Sigmoid colon (tissue), 7 donors: ENCODE measurements around the gene PDE4A. TPM values are rescaled to one million over a fixed set of nuclear protein-coding genes. Genes with fewer than 3 reads are reported as not detected.
"Not testable (repeated sequence)": the region's sequence is repeated elsewhere in the genome, so short reads cannot be mapped to it uniquely, and the experiment has no call there.

Experiments
- DNase-seq: peaks from one replicate; pipeline ENCODE4 v3.0.0-alpha.2; 2019
- H3K27ac ChIP-seq, 4 donors: fragments of 200-600 bp; sonication (generic); one replicate each; pipeline ENCODE4 v1.5.1; 2016 to 2019; ENCODE audit warnings: mild to moderate bottlenecking in 1 of 4
- H3K27me3 ChIP-seq, 3 donors: fragments of 200-600 bp; sonication (generic); one replicate each; pipeline ENCODE4 v1.5.1; 2019; ENCODE audit warnings: mild to moderate bottlenecking in 1 of 3
- H3K36me3 ChIP-seq, 4 donors: fragments of 200-600 bp; sonication (generic); one replicate each; pipeline ENCODE4 v1.5.1; 2016 to 2019
- H3K4me1 ChIP-seq, 4 donors: fragments of 200-600 bp; sonication (generic); one replicate each; pipeline ENCODE4 v1.5.1; 2017 to 2019
- H3K4me3 ChIP-seq, 4 donors: fragments of 200-600 bp; sonication (generic); one replicate each; pipeline ENCODE4 v1.5.1; 2017 to 2019; ENCODE audit warnings: mild to moderate bottlenecking in 2 of 4, moderate library complexity in 1 of 4
- H3K9me3 ChIP-seq, 4 donors: fragments of 200-600 bp in 3 of 4; sonication (generic) in 3 of 4; one replicate each; pipeline versions ENCODE4 v1.5.1 to v1.6.1; 2013 to 2019
- CTCF ChIP-seq, 4 experiments: fragments of 450-650 bp in 3 of 4; fragments of 200-600 bp in 1 of 4; IDR thresholded peaks; one replicate each; pipeline ENCODE4 v1.5.1; 2016 to 2019; ENCODE audit warnings: antibody characterized with exemption in 4 of 4, mild to moderate bottlenecking in 3 of 4, moderate library complexity in 2 of 4
- EP300 ChIP-seq, 4 donors: sonication (generic); formaldehyde crosslinking; IDR thresholded peaks; one replicate each; pipeline ENCODE4 v1.6.1; 2017; ENCODE audit warnings: antibody characterized with exemption in 4 of 4
- POLR2A ChIP-seq, 2 donors: fragments of 450-650 bp; IDR thresholded peaks; one replicate each; pipeline ENCODE4 v1.6.1; 2016; ENCODE audit warnings: antibody characterized with exemption in 2 of 2, mild to moderate bottlenecking in 2 of 2, moderate library complexity in 2 of 2
- POLR2AphosphoS5 ChIP-seq, 4 donors: sonication (generic); formaldehyde crosslinking; IDR thresholded peaks; one replicate each; pipeline ENCODE4 v1.6.1; 2017; ENCODE audit warnings: antibody characterized with exemption in 4 of 4
- WGBS, 2 donors: extraction: QIAGEN DNeasy Blood & Tissue Kit; methylation state at CpG; one replicate each; pipeline ENCODE4 v1.1.7; 2013; 5-methylcytosine and 5-hydroxymethylcytosine counted together
- intact Hi-C: fragments of 100-400 bp; cut with DNase I; formaldehyde crosslinking; loops from one replicate; pipeline ENCODE4 v1.15.1; 2023
- polyA plus RNA-seq, 3 donors: library from polyadenylated mRNA; stranded (reverse); fragments of 200-250 nt; gene quantifications; one replicate each; pipeline ENCODE4 v1.2.3, GENCODE V29; 2013
- total RNA-seq, 4 donors: library from RNA; depleted of rRNA; stranded (reverse); fragments of >200 nt; gene quantifications; one replicate each; pipeline ENCODE4 v1.1.0, GENCODE V29; 2016
- donor health status: healthy with polysubstance abuse.
- donor health status: Bipolar disorder and iron deficiency.
- donor health status: healthy.

Gene PDE4A
- total and polyA plus RNA-seq, 7 donors = 4.2 to 14.7 (median 7.6) TPM

GRCh38 chr19:10379880-10380312 is 40.4 kb upstream of the PDE4A start:
- peak overlapping the region; percentile 79 to 87 (median 86) for H3K27ac ChIP-seq
- intact Hi-C loops = loop anchor here (2.0 to 10.0 kb wide), 3 partner anchors 47 to 445 kb away; partner anchors contain the start of genes MRPL4, OLFM2 and RAVER1
- no peaks in the 10 kb centered on the region for H3K27me3 ChIP-seq
- WGBS, 2 donors = 1% methylated on average over 10 of the region's 10 CpGs
- H3K36me3 ChIP-seq = peaks cover 0 to 27% (median 7%) of the 10 kb centered on the region in 4 donors
- H3K4me3 ChIP-seq = peak overlapping the region; percentile 67 to 97 (median 88)
- peaks cover 0 to 14% (median 12%) of the 10 kb centered on the region in 4 donors for H3K4me1 ChIP-seq
- H3K9me3 ChIP-seq = no peaks in the 10 kb centered on the region
- TF ChIP-seq CTCF (IDR thresholded peaks at IDR 0.05) = no peak
- TF ChIP-seq EP300 (IDR thresholded peaks at IDR 0.05) = no peak
- no peak for TF ChIP-seq POLR2AphosphoS5 (IDR thresholded peaks at IDR 0.05)
- no peak for DNase-seq

GRCh38 chr19:10380313-10381102 is 39.8 kb upstream of the PDE4A start, which contains the start of gene TYK2:
Gene TYK2, minus strand, starts transcription at chr19:10380572. Its CDS starts 2,166 bp downstream, at chr19:10378406.
- intact Hi-C loops = loop anchor here (2.0 to 10.0 kb wide), 3 partner anchors 48 to 446 kb away; partner anchors contain the start of genes MRPL4, OLFM2 and RAVER1
- Histone ChIP-seq H3K9me3 (no peaks in the 10 kb centered on the region), H3K4me3 (peak within 1 kb of the TSS; percentile 67 to 97 (median 88)), H3K36me3 (peaks cover 0 to 21% (median 7%) of the 10 kb centered on the region in 4 donors), H3K4me1 (peaks cover 0 to 14% (median 12%) of the 10 kb centered on the region in 4 donors), H3K27me3 (no peaks in the 10 kb centered on the region), H3K27ac (peak within 1 kb of the TSS; percentile 79 to 87 (median 86))
- DNase-seq = peak; percentile 98
- WGBS, 2 donors = 0 to 1% methylated on average over 58 of the region's 58 CpGs
- no peak for TF ChIP-seq CTCF (IDR thresholded peaks at IDR 0.05)
- TF ChIP-seq EP300 (IDR thresholded peaks at IDR 0.05) = no peak
- TF ChIP-seq POLR2AphosphoS5 (IDR thresholded peaks at IDR 0.05) = peak; percentile 25 to 84 (median 78)
- TF ChIP-seq POLR2A (IDR thresholded peaks at IDR 0.05) = peak; percentile 51 to 54

GRCh38 chr19:10383223-10383499 is 37.2 kb upstream of the PDE4A start:
- not testable (repeated sequence) for H3K27me3 ChIP-seq, H3K36me3 ChIP-seq, DNase-seq, H3K4me3 ChIP-seq, H3K9me3 ChIP-seq, H3K27ac ChIP-seq
- peaks cover 0 to 14% (median 12%) of the 10 kb centered on the region in 4 donors for H3K4me1 ChIP-seq
- WGBS, 2 donors = 86 to 93% methylated on average over 8 of the region's 8 CpGs
- intact Hi-C loops = loop anchor here (5.0 to 10.0 kb wide), 2 partner anchors 131 to 448 kb away; partner anchors contain the start of genes MRPL4 and OLFM2

GRCh38 chr19:10384580-10384979 is 35.8 kb upstream of the PDE4A start:
- WGBS, 2 donors = 86 to 89% methylated on average over 9 of the region's 9 CpGs
- Histone ChIP-seq H3K27ac (no peak overlapping the region), H3K9me3 (no peaks in the 10 kb centered on the region), H3K4me3 (no peak overlapping the region), H3K4me1 (peaks cover 0 to 15% (median 9%) of the 10 kb centered on the region in 4 donors), H3K27me3 (no peaks in the 10 kb centered on the region), H3K36me3 (no peaks in the 10 kb centered on the region)
- DNase-seq = no peak
- intact Hi-C loops = loop anchor here (5.0 to 10.0 kb wide), 2 partner anchors 132 to 450 kb away; partner anchors contain the start of genes MRPL4 and OLFM2
- TF ChIP-seq POLR2AphosphoS5 (IDR thresholded peaks at IDR 0.05) = no peak
- no peak for TF ChIP-seq POLR2A (IDR thresholded peaks at IDR 0.05)
- TF ChIP-seq EP300 (IDR thresholded peaks at IDR 0.05) = no peak
- no peak for TF ChIP-seq CTCF (IDR thresholded peaks at IDR 0.05)

- 1 to 3% methylated on average over 3 of the region's 3 CpGs for WGBS, 2 donors
- no peak overlapping the region for H3K27ac ChIP-seq
- DNase-seq = peak; percentile 91
- H3K36me3 ChIP-seq = peaks cover 26 to 33% (median 29%) of the 10 kb centered on the region in 4 donors
- no peaks in the 10 kb centered on the region for H3K27me3 ChIP-seq
- TF ChIP-seq POLR2AphosphoS5 (IDR thresholded peaks at IDR 0.05) (no peak), EP300 (IDR thresholded peaks at IDR 0.05) (no peak), CTCF (IDR thresholded peaks at IDR 0.05) (peak; percentile 78 to 94 (median 86))
- no peak overlapping the region for H3K4me3 ChIP-seq
- no peaks in the 10 kb centered on the region for H3K9me3 ChIP-seq
- peaks cover 0 to 4% (median 4%) of the 10 kb centered on the region in 4 donors for H3K4me1 ChIP-seq
- intact Hi-C loops = loop anchor here (1.0 to 10.0 kb wide), 2 partner anchors 120 to 454 kb away; partner anchors contain the start of gene OLFM2
Observed at GRCh38 chr19:10388957-10389356, 31.4 kb upstream of the PDE4A start.
